Measurements from ENCODE around the gene SERPINB6. TPM values are rescaled to one million over a fixed set of nuclear protein-coding genes. Genes with fewer than 3 reads are reported as not detected.

The SERPINB6 gene
- polyA plus RNA-seq, 1 donor (not counting 4 experiments of a cell fraction or from before 2014, with no cell fraction given) = 66.4 TPM

DNA sequence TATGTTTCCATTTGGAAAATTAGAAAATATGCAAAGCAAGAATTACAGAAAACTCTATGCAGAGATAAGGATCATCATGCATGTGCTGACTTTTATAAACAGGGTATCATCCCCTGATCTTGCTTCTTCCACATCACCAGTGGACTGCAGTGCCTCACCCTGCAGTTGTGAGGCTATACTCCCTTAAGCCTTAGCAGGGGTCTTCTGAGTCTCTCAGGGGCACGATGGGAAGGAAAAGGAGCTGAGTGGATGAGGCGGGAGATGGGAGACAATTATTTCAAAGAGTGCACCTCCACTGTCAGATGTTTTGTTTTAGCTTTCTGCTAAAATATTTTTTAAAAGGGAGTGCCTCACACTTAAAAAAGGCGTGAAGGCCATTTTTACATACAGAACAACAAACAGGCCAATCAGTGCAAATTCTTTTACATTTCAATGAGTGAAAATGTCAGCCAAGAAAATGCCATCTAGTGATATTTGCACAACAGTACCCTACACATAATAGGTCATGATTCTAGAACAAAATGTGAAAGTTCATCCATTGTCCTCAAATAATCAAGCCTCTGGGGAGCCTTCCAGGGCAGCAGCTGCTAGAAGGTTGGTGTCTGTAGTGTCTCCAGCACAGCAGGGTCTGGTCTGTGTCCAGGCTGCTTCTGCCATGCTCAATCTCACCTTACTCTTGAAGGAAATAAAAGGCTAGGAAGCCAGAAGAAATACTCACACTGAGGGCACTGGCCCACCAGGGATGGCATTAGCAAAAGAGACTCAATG, 55.0 kb downstream of the SERPINB6 start:
- no peaks in the 10 kb centered on the region for H3K4me1 ChIP-seq (ENCODE audit: control insufficient read depth, extremely low read depth, insufficient read depth, low read length)
- FAIRE-seq (no peak), DNase-seq (ENCODE audit: low read depth, low spot score) (no peak)
- H3K4me2 ChIP-seq (ENCODE audit: control insufficient read depth, extremely low read depth, insufficient read depth, low read depth, low read length) = no peak overlapping the region
- H3K9me1 ChIP-seq (ENCODE audit: control insufficient read depth, extremely low read depth, insufficient read depth, low read length) = no peaks in the 10 kb centered on the region
- no peaks in the 10 kb centered on the region for H3K36me3 ChIP-seq (ENCODE audit: control insufficient read depth in 2 of 2, extremely low read depth in 1 of 2, insufficient read depth in 2 of 2, low read length in 2 of 2)
- TF ChIP-seq, protein P1, sequence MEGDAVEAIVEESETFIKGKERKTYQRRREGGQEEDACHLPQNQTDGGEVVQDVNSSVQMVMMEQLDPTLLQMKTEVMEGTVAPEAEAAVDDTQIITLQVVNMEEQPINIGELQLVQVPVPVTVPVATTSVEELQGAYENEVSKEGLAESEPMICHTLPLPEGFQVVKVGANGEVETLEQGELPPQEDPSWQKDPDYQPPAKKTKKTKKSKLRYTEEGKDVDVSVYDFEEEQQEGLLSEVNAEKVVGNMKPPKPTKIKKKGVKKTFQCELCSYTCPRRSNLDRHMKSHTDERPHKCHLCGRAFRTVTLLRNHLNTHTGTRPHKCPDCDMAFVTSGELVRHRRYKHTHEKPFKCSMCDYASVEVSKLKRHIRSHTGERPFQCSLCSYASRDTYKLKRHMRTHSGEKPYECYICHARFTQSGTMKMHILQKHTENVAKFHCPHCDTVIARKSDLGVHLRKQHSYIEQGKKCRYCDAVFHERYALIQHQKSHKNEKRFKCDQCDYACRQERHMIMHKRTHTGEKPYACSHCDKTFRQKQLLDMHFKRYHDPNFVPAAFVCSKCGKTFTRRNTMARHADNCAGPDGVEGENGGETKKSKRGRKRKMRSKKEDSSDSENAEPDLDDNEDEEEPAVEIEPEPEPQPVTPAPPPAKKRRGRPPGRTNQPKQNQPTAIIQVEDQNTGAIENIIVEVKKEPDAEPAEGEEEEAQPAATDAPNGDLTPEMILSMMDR (optimal IDR thresholded peaks at IDR 0.05 in 1 of 3, IDR thresholded peaks at IDR 0.05 in 1 of 3, conservative IDR thresholded peaks at IDR 0.05 in 1 of 3; ENCODE audit: extremely low read depth in 1 of 3, insufficient read depth in 2 of 3, low read length in 3 of 3) = no peak
- TF ChIP-seq EZH2 (IDR thresholded peaks at IDR 0.05; ENCODE audit: low read length) = no peak
- no peaks in the 10 kb centered on the region for H4K20me1 ChIP-seq (ENCODE audit: control insufficient read depth, extremely low read depth, insufficient read depth, low read length)
- H3K4me3 ChIP-seq (ENCODE audit: control insufficient read depth in 2 of 3, extremely low read depth in 1 of 3, insufficient read depth in 2 of 3, low read depth in 1 of 3, low read length in 3 of 3) = no peak overlapping the region
- H3K9me3 ChIP-seq (ENCODE audit: control insufficient read depth, low read depth, low read length) = no peaks in the 10 kb centered on the region
- H3K27me3 ChIP-seq (ENCODE audit: control insufficient read depth, extremely low read depth, insufficient read depth, low read length) = no peaks in the 10 kb centered on the region
- dilution Hi-C loops (cut with MboI; ENCODE audit: extremely low pct_ligation_motif_present, low sequenced_read_pairs) = no loop called here
- H3K79me2 ChIP-seq (ENCODE audit: control insufficient read depth, insufficient read depth, low read length) = no peaks in the 10 kb centered on the region
- no peak overlapping the region for H3K9ac ChIP-seq (ENCODE audit: control insufficient read depth, extremely low read depth, insufficient read depth, low read length)
- no peak overlapping the region for H3K27ac ChIP-seq (ENCODE audit: control insufficient read depth, insufficient read depth, low read length)
- H2AFZ ChIP-seq (ENCODE audit: control insufficient read depth, low read length) = no peak overlapping the region

DNA sequence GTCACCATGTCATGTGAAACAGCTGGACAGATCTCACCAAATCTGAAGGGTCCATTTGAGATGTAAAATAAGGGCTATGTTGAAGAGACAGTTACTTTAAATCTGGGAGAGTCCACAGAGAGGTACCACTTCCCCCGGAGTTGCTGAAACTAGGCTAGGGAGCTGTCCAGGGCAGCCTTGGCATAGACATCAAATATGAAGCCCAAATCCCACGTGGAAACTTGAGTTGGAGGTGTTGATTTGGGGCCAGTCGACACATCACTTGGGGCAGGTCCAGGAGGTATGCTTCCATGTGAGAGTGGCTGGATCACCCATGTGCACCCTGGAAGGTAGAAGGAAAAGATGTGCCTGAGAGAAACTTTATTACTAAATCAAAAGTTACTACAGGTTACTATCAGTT, 56.2 kb downstream of the SERPINB6 start:
- Histone ChIP-seq H3K27me3 (ENCODE audit: control insufficient read depth, extremely low read depth, insufficient read depth, low read length) (no peaks in the 10 kb centered on the region), H2AFZ (ENCODE audit: control insufficient read depth, low read length) (no peak overlapping the region), H3K27ac (ENCODE audit: control insufficient read depth, insufficient read depth, low read length) (no peak overlapping the region), H3K9ac (ENCODE audit: control insufficient read depth, extremely low read depth, insufficient read depth, low read length) (no peak overlapping the region), H3K4me3 (ENCODE audit: control insufficient read depth in 2 of 3, extremely low read depth in 1 of 3, insufficient read depth in 2 of 3, low read depth in 1 of 3, low read length in 3 of 3) (no peak overlapping the region), H3K9me3 (ENCODE audit: control insufficient read depth, low read depth, low read length) (no peaks in the 10 kb centered on the region), H3K9me1 (ENCODE audit: control insufficient read depth, extremely low read depth, insufficient read depth, low read length) (no peaks in the 10 kb centered on the region), H3K4me1 (ENCODE audit: control insufficient read depth, extremely low read depth, insufficient read depth, low read length) (no peaks in the 10 kb centered on the region), H3K36me3 (ENCODE audit: control insufficient read depth in 2 of 2, extremely low read depth in 1 of 2, insufficient read depth in 2 of 2, low read length in 2 of 2) (no peaks in the 10 kb centered on the region), H4K20me1 (ENCODE audit: control insufficient read depth, extremely low read depth, insufficient read depth, low read length) (no peaks in the 10 kb centered on the region), H3K4me2 (ENCODE audit: control insufficient read depth, extremely low read depth, insufficient read depth, low read depth, low read length) (no peak overlapping the region), H3K79me2 (ENCODE audit: control insufficient read depth, insufficient read depth, low read length) (no peaks in the 10 kb centered on the region)
- DNase-seq (ENCODE audit: low read depth, low spot score) (no peak), FAIRE-seq (no peak)
- dilution Hi-C loops (cut with MboI; ENCODE audit: extremely low pct_ligation_motif_present, low sequenced_read_pairs) = no loop called here
- TF ChIP-seq, protein P1 (optimal IDR thresholded peaks at IDR 0.05 in 1 of 3, IDR thresholded peaks at IDR 0.05 in 1 of 3, conservative IDR thresholded peaks at IDR 0.05 in 1 of 3; ENCODE audit: extremely low read depth in 1 of 3, insufficient read depth in 2 of 3, low read length in 3 of 3) = no peak
- TF ChIP-seq EZH2 (IDR thresholded peaks at IDR 0.05; ENCODE audit: low read length) = no peak
